Uterus (tissue), 4 donors: ENCODE data around the gene ID2. TPM values are rescaled to one million over a fixed set of nuclear protein-coding genes. Genes with fewer than 3 reads are reported as not detected.

Experiments used
- DNase-seq, 2 donors: peaks; one replicate each; pipeline ENCODE4 v3.0.0-alpha.2; 2019 to 2020
- H3K27ac ChIP-seq, 2 donors: fragments of 200-600 bp; sonication (generic); 1 replicate in 1 of 2; 2 replicates in 1 of 2; pipeline ENCODE4 v1.5.1; 2016 to 2018
- H3K27me3 ChIP-seq, 2 donors: fragments of 200-600 bp; sonication (generic); one replicate each; pipeline ENCODE4 v1.5.1; 2018 to 2019; ENCODE audit warnings: control low read depth in 1 of 2
- H3K36me3 ChIP-seq, 2 donors: fragments of 200-600 bp; sonication (generic); one replicate each; pipeline ENCODE4 v1.5.1; 2019; ENCODE audit warnings: control low read depth in 1 of 2
- H3K4me1 ChIP-seq, 2 donors: fragments of 200-600 bp; sonication (generic); one replicate each; pipeline ENCODE4 v1.5.1; 2018 to 2019; ENCODE audit warnings: control low read depth in 1 of 2
- H3K4me3 ChIP-seq, 2 donors: fragments of 200-600 bp; sonication (generic); 1 replicate in 1 of 2; 2 replicates in 1 of 2; pipeline ENCODE4 v1.5.1; 2018 to 2019; ENCODE audit warnings: mild to moderate bottlenecking in 1 of 2
- H3K9me3 ChIP-seq, 2 donors: fragments of 200-600 bp; sonication (generic); one replicate each; pipeline ENCODE4 v1.5.1; 2019; ENCODE audit warnings: control low read depth in 1 of 2
- CTCF ChIP-seq, 4 experiments: fragments of 200-600 bp in 2 of 4; fragments of 450-650 bp in 2 of 4; sonication (generic) in 2 of 4; IDR thresholded peaks; one replicate each; pipeline ENCODE4 v1.5.1; 2016 to 2019; ENCODE audit warnings: antibody characterized with exemption in 4 of 4, mild to moderate bottlenecking in 2 of 4, moderate library complexity in 1 of 4
- POLR2A ChIP-seq, 2 donors: fragments of 450-650 bp; IDR thresholded peaks; one replicate each; pipeline ENCODE4 v1.6.1; 2016; ENCODE audit warnings: antibody characterized with exemption in 2 of 2, mild to moderate bottlenecking in 1 of 2, moderate library complexity in 1 of 2
- intact Hi-C: fragments of 100-400 bp; cut with DNase I; formaldehyde crosslinking; loops from one replicate; pipeline ENCODE4 v1.15.1; 2023; ENCODE audit warnings: low total_unique reads
- total RNA-seq, 4 donors: library from RNA; depleted of rRNA in 3 of 4; stranded (reverse); fragments of >200 nt in 3 of 4; gene quantifications; one replicate each; pipeline versions ENCODE4 v1.1.0 to v1.2.4, GENCODE V29; 2014 to 2023
- donor health status: DM: yes; HTN: yes; CAD: no.

ID2 gene
- total RNA-seq, 4 donors from 2014 or later, result 36.9 to 341 (median 176) TPM

DNA sequence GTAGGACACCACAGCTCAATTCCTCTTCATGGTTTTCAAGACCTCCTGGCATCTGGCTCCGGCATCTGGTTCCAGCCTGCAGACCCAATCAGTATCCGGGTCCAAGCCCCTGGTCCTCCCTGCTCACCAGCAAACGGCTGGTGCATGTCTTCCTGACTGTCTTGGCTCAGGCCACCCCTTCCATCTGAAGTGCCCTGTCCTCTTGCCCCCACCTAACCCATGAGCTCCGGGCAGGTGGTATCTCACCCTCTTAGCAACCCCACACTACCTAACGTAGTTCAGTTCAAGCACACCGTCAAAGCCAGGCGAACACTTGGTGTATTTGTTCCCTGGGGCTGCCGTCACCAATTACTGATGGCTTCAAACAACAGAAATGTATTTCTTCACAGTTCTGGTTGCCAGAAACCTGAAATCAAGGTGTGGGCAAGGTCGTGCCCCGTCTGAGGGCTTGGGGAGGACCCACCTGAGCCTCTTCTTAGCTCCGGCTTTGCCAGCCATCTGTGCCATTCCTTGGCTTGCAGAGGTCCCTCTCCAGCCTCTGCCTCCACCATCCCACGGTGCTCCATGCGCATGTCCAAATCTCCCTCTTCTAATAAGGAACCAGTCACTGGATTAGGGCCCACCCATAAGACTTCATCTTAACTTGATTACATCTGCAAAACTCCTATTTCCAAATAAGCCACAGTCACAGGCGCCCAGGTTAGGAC is 47.2 kb upstream of the ID2 start:
- DNase-seq, result no peak
- Histone ChIP-seq H3K27ac (no peak overlapping the region), H3K4me3 (no peak overlapping the region), H3K4me1 (peaks cover 0 to 12% of the 10 kb centered on the region in 2 donors), H3K36me3 (no peaks in the 10 kb centered on the region), H3K27me3 (no peaks in the 10 kb centered on the region), H3K9me3 (no peaks in the 10 kb centered on the region)
- intact Hi-C loops, result no loop called here
- TF ChIP-seq CTCF (IDR thresholded peaks at IDR 0.05) (no peak), POLR2A (IDR thresholded peaks at IDR 0.05) (no peak)

DNA sequence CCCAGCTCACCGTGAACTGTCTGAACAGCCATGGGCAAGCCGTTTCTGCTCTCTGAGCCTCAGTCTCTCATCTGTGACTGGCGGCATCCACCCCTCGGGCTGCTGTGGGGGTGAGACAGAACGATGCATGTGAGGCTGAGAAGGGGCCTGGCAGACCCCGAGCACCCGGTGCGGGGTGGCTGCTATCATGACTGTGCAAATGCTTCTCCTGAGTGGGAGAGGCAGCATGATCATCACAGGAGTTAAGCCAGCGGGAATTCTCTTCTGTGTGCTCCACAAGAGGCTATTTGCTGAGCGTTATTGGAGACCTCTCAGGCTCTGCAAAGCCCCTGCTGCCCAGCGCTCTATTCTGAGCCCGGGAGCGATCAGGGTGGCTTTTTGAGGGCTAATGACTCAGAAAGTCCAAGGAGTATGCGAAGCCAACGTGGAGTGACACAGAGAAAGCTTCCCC is 45.8 kb upstream of the ID2 start:
- Histone ChIP-seq H3K4me3 (no peak overlapping the region), H3K4me1 (peaks cover 0 to 12% of the 10 kb centered on the region in 2 donors), H3K27ac (peak overlapping the region; percentile 74 to 86), H3K27me3 (no peaks in the 10 kb centered on the region), H3K36me3 (no peaks in the 10 kb centered on the region), H3K9me3 (no peaks in the 10 kb centered on the region)
- intact Hi-C loops, result no loop called here
- DNase-seq, result no peak
- TF ChIP-seq CTCF (IDR thresholded peaks at IDR 0.05), result no peak
- no peak for TF ChIP-seq POLR2A (IDR thresholded peaks at IDR 0.05)

GRCh38 chr2:8636721-8637636 is 44.9 kb upstream of the ID2 start:
- Histone ChIP-seq H3K9me3 (no peaks in the 10 kb centered on the region), H3K4me3 (no peak overlapping the region), H3K27me3 (no peaks in the 10 kb centered on the region), H3K36me3 (no peaks in the 10 kb centered on the region), H3K4me1 (peaks cover 0 to 12% of the 10 kb centered on the region in 2 donors), H3K27ac (peak overlapping the region; percentile 74 to 86)
- TF ChIP-seq CTCF (IDR thresholded peaks at IDR 0.05) (no peak), POLR2A (IDR thresholded peaks at IDR 0.05) (no peak)
- intact Hi-C loops, result no loop called here
- DNase-seq, result peak; percentile 45 to 48

GRCh38 chr2:8638327-8638726 is 43.5 kb upstream of the ID2 start:
- H3K4me3 ChIP-seq, result no peak overlapping the region
- no peaks in the 10 kb centered on the region for H3K36me3 ChIP-seq
- intact Hi-C loops, result no loop called here
- H3K4me1 ChIP-seq, result peaks cover 0 to 12% of the 10 kb centered on the region in 2 donors
- no peak for TF ChIP-seq POLR2A (IDR thresholded peaks at IDR 0.05)
- TF ChIP-seq CTCF (IDR thresholded peaks at IDR 0.05), result no peak
- H3K9me3 ChIP-seq, result no peaks in the 10 kb centered on the region
- H3K27me3 ChIP-seq, result no peaks in the 10 kb centered on the region
- no peak overlapping the region for H3K27ac ChIP-seq
- DNase-seq, result no peak
